ENCODE measurements around the gene POLR2B.

The POLR2B gene

GRCh38 chr4:57073559-57073958 lies 94.9 kb downstream of the POLR2B start:
- FAIRE-seq (no peak), DNase-seq (ENCODE audit: insufficient read length, low spot score) (no peak)
- TF ChIP-seq SPI1 (IDR thresholded peaks at IDR 0.05; ENCODE audit: low read depth, low read length) = no peak
- TF ChIP-seq PAX5 (IDR thresholded peaks at IDR 0.05; ENCODE audit: insufficient read depth, low read length, severe bottlenecking) = no peak
- no peak for TF ChIP-seq TAF1 (IDR thresholded peaks at IDR 0.05; ENCODE audit: low read depth, low read length)
- TF ChIP-seq POLR2AphosphoS5 (IDR thresholded peaks at IDR 0.05; ENCODE audit: low read depth, low read length) = no peak
- no peak for TF ChIP-seq POU2F2 (IDR thresholded peaks at IDR 0.05; ENCODE audit: low read depth, low read length)
- TF ChIP-seq POLR2A (IDR thresholded peaks at IDR 0.05; ENCODE audit: low read depth, low read length) = no peak

- FAIRE-seq (no peak), DNase-seq (ENCODE audit: insufficient read length, low spot score) (no peak)
- TF ChIP-seq POU2F2 (IDR thresholded peaks at IDR 0.05; ENCODE audit: low read depth, low read length) (no peak), PAX5 (IDR thresholded peaks at IDR 0.05; ENCODE audit: insufficient read depth, low read length, severe bottlenecking) (no peak), TAF1 (IDR thresholded peaks at IDR 0.05; ENCODE audit: low read depth, low read length) (no peak), POLR2AphosphoS5 (IDR thresholded peaks at IDR 0.05; ENCODE audit: low read depth, low read length) (no peak), SPI1 (IDR thresholded peaks at IDR 0.05; ENCODE audit: low read depth, low read length) (no peak), POLR2A (IDR thresholded peaks at IDR 0.05; ENCODE audit: low read depth, low read length) (no peak)
Measured at GRCh38 chr4:57074744-57075143, 96.0 kb downstream of the POLR2B start.

GRCh38 chr4:57075367-57075766 lies 96.7 kb downstream of the POLR2B start:
- FAIRE-seq = no peak
- no peak for TF ChIP-seq PAX5 (IDR thresholded peaks at IDR 0.05; ENCODE audit: insufficient read depth, low read length, severe bottlenecking)
- no peak for TF ChIP-seq TAF1 (IDR thresholded peaks at IDR 0.05; ENCODE audit: low read depth, low read length)
- TF ChIP-seq POU2F2 (IDR thresholded peaks at IDR 0.05; ENCODE audit: low read depth, low read length) = no peak
- TF ChIP-seq SPI1 (IDR thresholded peaks at IDR 0.05; ENCODE audit: low read depth, low read length) = no peak
- TF ChIP-seq POLR2A (IDR thresholded peaks at IDR 0.05; ENCODE audit: low read depth, low read length) = no peak
- TF ChIP-seq POLR2AphosphoS5 (IDR thresholded peaks at IDR 0.05; ENCODE audit: low read depth, low read length) = no peak
- DNase-seq (ENCODE audit: insufficient read length, low spot score) = no peak

GRCh38 chr4:57076646-57077045 lies 98.0 kb downstream of the POLR2B start:
- DNase-seq (ENCODE audit: insufficient read length, low spot score) (no peak), FAIRE-seq (no peak)
- TF ChIP-seq SPI1 (IDR thresholded peaks at IDR 0.05; ENCODE audit: low read depth, low read length) = no peak
- TF ChIP-seq POLR2A (IDR thresholded peaks at IDR 0.05; ENCODE audit: low read depth, low read length) = no peak
- TF ChIP-seq TAF1 (IDR thresholded peaks at IDR 0.05; ENCODE audit: low read depth, low read length) = no peak
- TF ChIP-seq PAX5 (IDR thresholded peaks at IDR 0.05; ENCODE audit: insufficient read depth, low read length, severe bottlenecking) = no peak
- TF ChIP-seq POLR2AphosphoS5 (IDR thresholded peaks at IDR 0.05; ENCODE audit: low read depth, low read length) = no peak

- no peak for FAIRE-seq
- TF ChIP-seq SPI1 (IDR thresholded peaks at IDR 0.05; ENCODE audit: low read depth, low read length) (no peak), TAF1 (IDR thresholded peaks at IDR 0.05; ENCODE audit: low read depth, low read length) (no peak), POU2F2 (IDR thresholded peaks at IDR 0.05; ENCODE audit: low read depth, low read length) (no peak), PAX5 (IDR thresholded peaks at IDR 0.05; ENCODE audit: insufficient read depth, low read length, severe bottlenecking) (no peak), POLR2AphosphoS5 (IDR thresholded peaks at IDR 0.05; ENCODE audit: low read depth, low read length) (no peak), POLR2A (IDR thresholded peaks at IDR 0.05; ENCODE audit: low read depth, low read length) (no peak)
- no peak for DNase-seq (ENCODE audit: insufficient read length, low spot score)
Measured at GRCh38 chr4:57077550-57078343, 99.1 kb downstream of the POLR2B start.

GRCh38 chr4:57078685-57079521 lies 100.2 kb downstream of the POLR2B start:
- FAIRE-seq (no peak), DNase-seq (ENCODE audit: insufficient read length, low spot score) (no peak)
- TF ChIP-seq POLR2A (IDR thresholded peaks at IDR 0.05; ENCODE audit: low read depth, low read length) (no peak), SPI1 (IDR thresholded peaks at IDR 0.05; ENCODE audit: low read depth, low read length) (no peak), POLR2AphosphoS5 (IDR thresholded peaks at IDR 0.05; ENCODE audit: low read depth, low read length) (no peak), PAX5 (IDR thresholded peaks at IDR 0.05; ENCODE audit: insufficient read depth, low read length, severe bottlenecking) (no peak), POU2F2 (IDR thresholded peaks at IDR 0.05; ENCODE audit: low read depth, low read length) (no peak), TAF1 (IDR thresholded peaks at IDR 0.05; ENCODE audit: low read depth, low read length) (no peak)

Data from GM12891 (cell line).